HG03571 (cell line): ENCODE results near the gene RGL2.

Experiments
- ATAC-seq: cut with Tn5 transposase; IDR thresholded peaks from one replicate; pipeline ENCODE4 v1.9.1; 2021; ENCODE audit not compliant: unreplicated experiment

Gene RGL2

DNA sequence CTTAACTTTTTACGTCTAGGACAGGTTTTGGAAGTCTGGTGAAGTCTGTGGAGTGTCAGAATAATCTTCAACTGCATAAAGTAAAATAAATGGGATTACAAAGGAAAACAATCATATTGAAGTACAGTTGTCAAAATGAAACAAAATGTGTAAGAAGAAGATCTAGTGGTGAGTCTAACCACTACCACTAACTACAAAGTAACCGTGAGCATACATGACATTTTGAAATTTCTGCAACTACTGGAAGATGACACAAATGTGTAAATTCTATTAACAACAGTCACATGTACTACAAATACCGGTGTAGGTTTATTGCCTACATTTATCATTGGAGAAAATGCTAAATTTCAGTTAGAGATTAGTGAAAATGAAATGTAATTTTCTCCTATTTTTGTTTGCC, 56.8 kb downstream of the RGL2 start:
- ATAC-seq = no peak
